Islet of Langerhans (tissue), 1 donor: ENCODE results near the gene SAT1.
A peak's percentile ranks its signal among the peaks of the same experiment; 100 is the strongest.
"Not testable (repeated sequence)": the region's sequence is repeated elsewhere in the genome, so short reads cannot be mapped to it uniquely, and the experiment has no call there.

Source experiments
- FAIRE-seq: peaks from one replicate; lab custom pipeline; 2011; peaks lifted over from hg19 to GRCh38; lab: Jason Lieb, UNC

SAT1 gene

DNA sequence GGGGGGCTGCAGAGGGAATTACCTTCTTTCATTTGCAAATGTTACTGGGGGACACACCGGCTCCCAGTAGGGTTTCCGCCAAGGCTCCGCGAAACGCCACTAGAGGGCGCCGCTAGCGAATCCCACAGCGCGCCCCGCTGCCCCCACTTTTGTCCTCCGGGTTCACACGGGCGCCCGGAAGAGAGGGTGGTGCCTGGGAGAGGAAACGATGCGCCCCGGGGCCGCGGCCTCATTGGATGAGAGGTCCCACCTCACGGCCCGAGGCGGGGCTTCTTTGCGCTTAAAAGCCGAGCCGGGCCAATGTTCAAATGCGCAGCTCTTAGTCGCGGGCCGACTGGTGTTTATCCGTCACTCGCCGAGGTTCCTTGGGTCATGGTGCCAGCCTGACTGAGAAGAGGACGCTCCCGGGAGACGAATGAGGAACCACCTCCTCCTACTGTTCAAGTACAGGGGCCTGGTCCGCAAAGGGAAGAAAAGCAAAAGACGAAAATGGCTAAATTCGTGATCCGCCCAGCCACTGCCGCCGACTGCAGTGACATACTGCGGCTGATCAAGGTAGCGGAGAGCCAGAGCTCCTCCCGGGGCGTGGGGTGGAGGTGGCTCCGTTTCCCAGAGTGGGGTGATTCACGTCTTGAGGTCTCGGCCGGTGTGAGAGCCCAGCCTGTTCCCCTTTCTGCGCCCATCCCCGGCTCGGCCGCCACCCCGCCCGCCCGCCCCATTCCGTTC, at the start of gene SAT1:
Gene SAT1 (plus strand): TSS at position 311 of the 726 bp plus-strand sequence. CDS start 179 bp downstream, at position 490.
- FAIRE-seq, result no peak

- no peak for FAIRE-seq
These were observed 46.9 kb upstream of the SAT1 start for GRCh38 chrX:23736030-23736429.

DNA sequence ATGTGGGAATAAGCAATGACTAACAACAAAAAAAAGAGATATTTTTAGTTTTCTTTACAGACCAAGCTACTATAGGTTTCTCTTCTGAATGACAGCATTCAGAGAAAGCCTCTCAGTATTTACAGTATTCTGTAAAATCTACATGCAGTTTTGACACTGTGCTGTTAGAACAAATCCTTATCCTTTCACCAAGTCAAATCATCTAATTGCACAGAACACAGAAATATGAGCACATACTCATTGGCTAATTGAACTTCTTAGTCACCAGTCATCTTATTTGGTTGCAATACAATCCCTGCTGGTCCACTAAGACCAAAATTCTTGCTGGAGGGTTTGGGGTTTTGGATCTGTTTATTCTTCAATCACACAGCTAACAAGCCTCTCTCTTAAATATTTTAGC, 45.6 kb upstream of the SAT1 start:
- FAIRE-seq, result no peak

DNA sequence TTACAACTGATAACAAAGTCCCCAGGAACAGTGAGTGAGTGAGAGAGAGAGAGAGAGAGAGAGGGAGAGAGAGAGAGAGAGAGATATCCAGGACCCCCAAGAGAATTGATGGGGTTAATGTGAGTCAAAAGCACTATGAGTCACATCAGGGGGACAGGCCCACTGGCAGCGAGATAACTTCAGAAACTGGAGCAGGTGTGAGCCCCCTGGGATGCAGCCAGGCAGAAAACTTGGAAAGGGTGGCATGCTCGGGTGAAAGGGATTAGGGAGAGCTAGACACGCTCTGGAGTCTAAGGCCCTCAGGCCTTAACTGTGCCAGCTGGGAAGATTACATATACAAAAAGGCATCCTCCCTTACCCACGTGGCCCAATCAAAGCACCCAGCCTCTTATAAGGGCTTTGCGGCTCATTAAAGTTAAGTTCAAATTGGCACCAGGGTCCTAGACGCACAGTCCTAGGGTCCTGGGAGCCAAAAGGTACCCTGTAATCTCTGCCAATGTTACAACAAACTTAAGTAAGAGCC, 40.7 kb upstream of the SAT1 start:
- FAIRE-seq, result no peak

GRCh38 chrX:23742697-23743622, 40.0 kb upstream of the SAT1 start, which contains the start of gene ACOT9:
ACOT9 (minus strand) TSS chrX:23743276; CDS start chrX:23743144, 132 bp downstream.
- no peak for FAIRE-seq

GRCh38 chrX:23743623-23743971, 39.4 kb upstream of the SAT1 start:
- FAIRE-seq, result not testable (repeated sequence)

DNA sequence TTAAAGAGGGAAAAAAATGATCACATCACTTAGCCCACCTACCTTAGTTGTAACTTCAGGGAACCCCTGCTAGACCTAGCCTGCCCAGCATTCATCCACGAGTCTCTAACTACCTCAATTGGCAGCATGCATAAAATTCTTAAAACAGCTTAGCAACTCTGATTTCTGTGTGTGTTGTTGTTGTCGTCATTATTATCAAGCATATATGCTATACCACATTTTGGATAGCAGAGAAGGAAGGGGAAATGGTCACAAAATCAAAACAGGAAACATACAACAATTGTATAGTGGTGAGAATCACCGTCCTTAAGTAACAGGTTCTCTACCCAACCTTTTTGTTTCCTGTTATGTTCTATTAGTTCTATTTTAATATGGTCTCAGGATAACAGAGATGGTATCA, 37.2 kb upstream of the SAT1 start:
- FAIRE-seq, result no peak

DNA sequence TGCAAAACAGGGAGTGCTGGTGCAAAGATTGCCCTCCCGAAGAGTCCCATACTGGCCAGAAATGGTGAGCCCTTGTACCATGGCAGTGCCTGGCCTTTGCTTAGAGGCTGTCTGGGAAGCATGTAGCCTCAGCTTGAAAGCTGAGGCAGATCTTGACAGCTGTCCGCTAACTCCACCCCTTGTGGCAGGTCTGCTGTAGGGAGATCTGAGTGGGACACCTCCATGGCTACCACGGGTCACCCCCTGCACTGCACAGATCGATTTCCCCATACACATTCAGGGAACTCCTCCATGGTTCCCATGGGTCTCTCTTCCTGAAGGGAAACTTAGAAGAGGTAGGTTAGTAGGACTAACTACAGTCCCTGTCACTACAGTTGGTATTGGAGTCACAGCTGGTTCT, 33.8 kb upstream of the SAT1 start:
- FAIRE-seq, result no peak

DNA sequence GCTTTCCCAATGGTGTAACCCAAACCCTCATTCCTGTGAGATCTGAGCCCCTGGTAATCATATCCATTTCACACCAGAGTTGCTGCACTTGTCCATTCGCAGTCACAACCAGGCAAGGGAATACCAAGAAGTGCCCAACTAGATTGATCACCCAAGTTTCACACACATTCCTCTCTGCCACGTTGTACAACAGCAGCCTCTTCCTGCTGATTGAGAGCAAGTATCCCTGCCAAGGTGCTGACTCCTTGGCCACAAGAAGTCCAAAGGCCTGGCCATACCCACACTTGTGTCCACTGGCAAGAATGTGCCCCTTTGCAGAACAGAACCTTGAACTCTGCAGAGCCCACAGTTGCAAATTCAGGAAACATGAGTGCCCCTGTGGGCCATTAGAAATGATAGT, 33.4 kb upstream of the SAT1 start:
- no peak for FAIRE-seq

GRCh38 chrX:23752740-23753415, 30.1 kb upstream of the SAT1 start:
- no peak for FAIRE-seq

- FAIRE-seq, result no peak
These were observed 28.3 kb upstream of the SAT1 start for GRCh38 chrX:23754664-23755063.

- FAIRE-seq, result no peak
These were observed 26.8 kb upstream of the SAT1 start for GRCh38 chrX:23756165-23756564.

- no peak for FAIRE-seq
These were observed 23.2 kb upstream of the SAT1 start for GRCh38 chrX:23759821-23760220.

DNA sequence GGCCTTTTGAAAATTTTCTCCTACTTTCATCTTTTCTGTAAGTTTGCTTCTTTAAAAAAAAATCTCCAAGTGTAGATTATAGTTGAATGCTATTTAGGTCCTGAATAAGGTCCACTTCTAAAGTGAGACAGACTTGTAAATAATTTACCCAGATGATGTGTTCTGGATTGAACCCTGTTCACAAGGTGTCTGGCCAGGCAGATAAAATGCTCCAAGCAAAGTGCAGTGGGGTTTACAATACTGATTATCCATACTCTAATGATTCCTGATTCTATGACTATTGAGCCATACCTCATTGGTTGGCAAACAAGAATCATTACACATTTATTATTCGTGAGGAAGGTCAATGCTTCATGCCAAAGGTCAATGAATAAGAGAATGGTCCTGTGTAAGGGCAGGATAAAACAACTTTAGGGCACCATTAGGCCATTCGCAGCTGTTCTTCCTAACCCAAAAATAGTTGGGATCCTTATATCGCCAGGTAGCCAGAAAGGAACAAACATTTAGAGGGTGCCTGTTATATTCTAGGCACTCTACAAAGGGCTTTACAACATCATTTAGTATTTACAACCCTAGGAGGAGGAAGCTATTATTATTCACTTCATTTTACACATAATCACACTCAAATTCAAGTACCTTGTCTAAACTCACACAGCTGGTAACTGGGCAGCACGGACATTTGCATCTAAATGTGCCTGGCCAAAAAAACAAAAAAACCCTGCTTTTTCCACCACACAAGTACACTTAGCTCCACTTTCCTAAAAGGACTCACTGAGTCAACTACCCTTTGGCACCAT, 18.6 kb upstream of the SAT1 start:
- no peak for FAIRE-seq

DNA sequence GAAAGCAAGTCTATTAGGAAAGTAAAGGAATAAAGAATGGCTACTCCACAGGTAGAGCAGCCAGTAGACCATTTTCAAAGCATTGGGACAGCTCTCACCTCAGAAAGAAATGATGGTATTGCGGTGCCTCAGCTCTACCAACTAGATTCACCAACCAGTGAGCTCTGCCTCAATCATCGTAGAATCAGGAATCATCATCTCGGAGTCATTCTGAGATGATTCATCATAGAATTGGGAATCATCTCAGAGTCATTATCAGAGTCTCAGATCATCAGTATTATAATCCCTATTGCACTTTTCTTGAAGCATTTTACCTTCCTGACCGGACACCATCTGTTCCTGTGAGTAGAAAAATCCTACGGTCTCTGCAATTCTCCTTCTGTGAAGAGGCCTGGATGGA, 17.5 kb upstream of the SAT1 start:
- no peak for FAIRE-seq

DNA sequence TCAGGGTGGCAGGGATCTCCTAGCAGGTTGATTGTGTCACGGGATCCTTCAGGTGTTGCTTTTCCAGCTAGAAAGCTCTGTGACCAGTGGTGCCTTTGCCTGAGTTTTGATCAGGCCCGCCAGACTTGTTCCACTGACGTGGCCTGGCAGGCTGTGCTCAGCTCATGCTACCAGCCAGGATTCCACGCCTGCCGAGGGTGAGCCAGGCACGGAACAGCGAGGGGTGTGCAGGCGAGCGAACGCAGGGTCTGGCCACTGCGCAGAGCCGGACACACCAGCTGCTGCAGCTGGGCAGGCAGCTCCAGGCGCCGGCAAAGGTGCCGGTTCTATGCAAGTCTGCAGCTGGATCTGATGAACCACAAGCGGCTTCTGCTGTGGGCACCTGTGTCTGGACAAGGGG, 17.1 kb upstream of the SAT1 start:
- FAIRE-seq, result no peak

DNA sequence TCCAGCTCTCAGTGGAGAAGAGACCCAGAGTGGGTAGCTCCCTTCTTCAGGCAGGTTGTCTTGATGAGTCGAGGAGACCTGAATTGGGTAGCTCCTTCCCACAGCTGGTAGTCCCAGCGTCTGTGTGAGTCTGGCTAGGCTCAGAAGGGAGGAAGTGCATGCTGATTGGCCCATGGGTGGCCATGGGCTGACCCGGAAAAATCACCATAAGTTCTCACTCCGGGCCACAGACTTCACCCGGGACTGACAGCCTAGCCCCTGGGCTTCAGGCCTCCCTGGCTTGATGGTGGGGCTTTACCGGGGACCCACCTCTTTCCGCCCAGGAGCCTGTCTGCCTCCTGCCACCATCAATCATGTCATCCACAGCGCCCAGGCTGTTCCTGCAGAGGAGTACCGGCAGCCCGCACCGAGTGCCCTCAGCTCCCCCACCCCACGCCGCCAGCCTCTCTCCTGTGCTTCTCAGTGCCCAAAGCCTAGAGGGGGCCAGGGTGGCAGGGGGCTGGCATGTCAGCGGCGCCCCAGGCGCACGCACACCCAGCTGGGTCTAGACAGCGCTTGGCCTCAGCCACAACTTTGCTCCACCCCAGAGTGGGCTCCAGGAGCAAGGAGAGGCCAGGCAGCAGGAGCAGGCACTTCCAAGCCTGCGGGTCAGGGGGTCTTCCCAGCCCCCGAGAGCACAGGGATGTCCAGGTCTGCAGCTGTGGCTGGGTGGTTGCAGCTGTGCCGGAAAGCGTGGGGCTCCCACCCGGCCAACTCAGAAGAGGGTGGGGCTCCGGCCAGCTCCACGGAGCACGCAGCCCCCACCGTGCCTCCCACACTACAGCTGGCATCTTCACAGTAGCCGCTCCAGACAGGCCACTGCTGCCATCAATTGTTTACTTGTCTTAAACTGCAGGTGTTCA, 16.1 kb upstream of the SAT1 start:
- no peak for FAIRE-seq

DNA sequence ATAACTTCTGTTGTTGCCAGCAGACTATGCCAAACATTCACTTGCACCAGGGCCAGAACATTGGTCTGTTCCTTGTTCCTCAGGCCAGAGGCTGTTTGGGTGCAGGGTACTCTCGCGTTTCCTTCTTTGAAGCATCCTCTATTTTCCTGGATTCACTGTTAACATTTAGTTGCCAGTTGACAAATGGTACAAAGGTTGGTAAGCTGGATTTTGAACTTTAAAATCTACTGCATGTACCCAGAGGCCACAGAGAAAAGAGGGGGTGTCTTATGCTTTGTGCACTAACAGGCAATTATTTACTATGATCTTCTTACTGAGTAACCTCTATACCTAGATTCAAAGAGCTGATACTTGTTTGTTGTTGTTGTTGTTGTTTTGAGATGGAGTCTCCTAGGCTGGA, 12.8 kb upstream of the SAT1 start:
- FAIRE-seq, result no peak

GRCh38 chrX:23771086-23771485, 11.9 kb upstream of the SAT1 start:
- not testable (repeated sequence) for FAIRE-seq

DNA sequence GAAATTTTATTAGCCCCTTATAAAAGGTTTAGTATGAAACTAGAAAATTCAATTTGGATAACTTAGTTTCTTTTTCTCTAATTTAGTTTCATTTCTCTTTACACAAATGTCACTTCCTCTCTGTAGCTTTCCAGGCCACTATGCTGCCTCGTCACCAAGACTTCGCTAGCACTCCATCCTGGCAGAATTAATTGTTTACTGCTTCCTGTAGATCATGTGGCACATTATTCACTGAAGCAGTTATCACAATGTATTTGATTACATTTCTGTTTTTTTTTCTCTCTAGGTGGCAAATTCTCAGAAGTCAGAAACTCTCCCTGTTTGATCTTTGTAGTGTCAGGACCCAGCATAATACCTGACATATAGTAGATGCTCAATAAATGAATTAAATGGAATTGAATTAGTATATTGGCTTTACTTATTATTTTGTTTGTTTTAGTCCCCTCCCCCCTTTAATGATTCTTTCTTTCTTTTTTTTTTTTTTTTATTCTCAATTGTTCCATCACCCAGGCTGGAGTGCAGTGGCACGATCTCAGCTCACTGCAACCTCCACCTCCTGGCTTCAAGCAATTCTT, 9.3 kb upstream of the SAT1 start:
- peak; percentile 84 for FAIRE-seq
